GM18519 (cell line): ENCODE data around the gene CHRFAM7A.
"Not testable (repeated sequence)": the region's sequence is repeated elsewhere in the genome, so short reads cannot be mapped to it uniquely, and the experiment has no call there.

Experiments
- ATAC-seq: cut with Tn5 transposase; IDR thresholded peaks from one replicate; pipeline ENCODE4 v1.9.1; 2021; ENCODE audit warnings: mild to moderate bottlenecking, moderate library complexity; ENCODE audit not compliant: unreplicated experiment, low FRiP score

Gene CHRFAM7A

GRCh38 chr15:30326145-30326544 lies 67.2 kb downstream of the CHRFAM7A start:
- ATAC-seq, result not testable (repeated sequence)

DNA sequence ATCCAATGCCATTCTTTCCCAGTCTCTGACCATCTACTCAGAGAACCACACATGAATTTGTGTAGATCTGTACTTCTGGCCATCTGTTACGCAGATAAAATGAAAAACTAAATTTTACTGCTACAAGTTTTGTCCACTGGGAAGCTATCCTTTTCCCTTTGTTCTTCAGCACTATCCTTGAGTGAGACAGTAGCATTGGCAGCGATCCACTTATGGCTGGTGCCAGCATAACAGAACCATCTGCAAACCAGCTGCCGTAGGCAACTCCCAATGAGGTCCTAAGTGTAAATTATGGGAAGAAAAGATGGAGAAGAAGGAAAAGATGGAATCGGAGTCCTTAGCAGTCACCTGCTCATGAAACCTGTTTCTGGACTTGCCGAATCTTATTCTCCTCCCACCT lies 72.3 kb downstream of the CHRFAM7A start:
- not testable (repeated sequence) for ATAC-seq

DNA sequence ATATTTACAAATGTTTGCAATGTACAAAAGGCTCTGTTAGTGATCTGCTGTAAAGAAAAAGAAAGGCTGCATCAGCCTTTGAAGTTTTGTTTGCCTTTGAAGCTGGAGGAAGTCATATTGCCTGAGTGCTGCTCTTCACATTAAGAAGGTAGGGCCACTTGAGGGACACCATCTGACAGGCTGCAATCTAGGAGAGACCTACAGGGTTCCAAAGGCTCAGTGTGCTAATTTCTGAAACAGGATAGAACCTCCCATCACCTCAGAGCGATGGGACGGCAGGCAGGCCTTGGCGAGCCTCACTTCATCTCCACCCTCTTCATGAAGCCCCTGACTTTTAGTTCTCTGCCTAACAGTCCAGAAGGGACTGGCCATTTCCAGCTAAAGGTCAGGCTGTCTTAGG lies 77.6 kb downstream of the CHRFAM7A start:
- ATAC-seq, result not testable (repeated sequence)

- ATAC-seq, result not testable (repeated sequence)
These were observed 82.8 kb downstream of the CHRFAM7A start for GRCh38 chr15:30310575-30310974.
